GM12892 (cell line): ENCODE results near the gene MYG1.

ENCODE experiments used
- POLR2A ChIP-seq: IDR thresholded peaks from 2 replicates; pipeline ENCODE4 v1.6.1; 2011; ENCODE audit warnings: low read depth, low read length, control low read depth
- POLR2AphosphoS5 ChIP-seq: IDR thresholded peaks from 2 replicates; pipeline ENCODE4 v1.6.1; 2011; ENCODE audit warnings: low read depth, low read length, control low read depth

DNA sequence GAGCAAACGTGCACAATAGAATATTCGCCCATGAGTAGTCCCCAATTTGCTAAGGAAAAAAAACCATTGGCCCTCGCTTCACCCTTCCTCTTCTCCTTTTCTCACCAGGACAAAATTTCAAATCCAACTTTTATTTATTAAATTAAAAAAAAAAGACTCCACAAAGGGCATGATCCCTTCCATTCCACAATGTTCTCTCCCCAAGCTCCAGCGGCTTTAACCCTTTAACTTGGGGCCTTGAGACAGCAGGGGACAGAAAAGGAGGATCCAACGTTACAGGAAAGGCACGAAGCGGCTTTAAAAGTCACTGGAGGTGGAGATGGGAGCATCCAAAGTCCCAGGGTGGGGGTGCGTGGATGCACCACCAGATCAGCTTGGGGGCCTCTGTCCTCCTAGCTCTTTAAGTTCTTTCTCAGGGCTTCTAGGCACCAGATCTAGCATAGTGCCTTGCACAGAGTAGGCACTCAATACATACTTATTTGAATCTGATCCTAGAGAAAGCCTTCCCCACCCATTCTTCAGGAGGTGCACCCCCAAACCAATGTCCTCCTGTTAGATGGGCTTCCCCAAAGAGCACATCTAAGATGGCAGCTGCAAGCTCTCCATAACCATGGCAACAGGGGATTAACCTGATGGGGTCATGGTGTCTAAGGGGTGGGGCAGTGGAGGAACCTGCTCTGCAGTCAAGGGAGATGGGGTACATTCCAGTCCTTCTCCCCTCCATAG, 27.1 kb downstream of the MYG1 start:
- TF ChIP-seq POLR2AphosphoS5 (no peak), POLR2A (no peak)
